Measurements from ENCODE around the gene SPEG.

GRCh38 chr2:219392754-219393153 lies 41.9 kb upstream of the SPEG start:
- TF ChIP-seq, protein P1, sequence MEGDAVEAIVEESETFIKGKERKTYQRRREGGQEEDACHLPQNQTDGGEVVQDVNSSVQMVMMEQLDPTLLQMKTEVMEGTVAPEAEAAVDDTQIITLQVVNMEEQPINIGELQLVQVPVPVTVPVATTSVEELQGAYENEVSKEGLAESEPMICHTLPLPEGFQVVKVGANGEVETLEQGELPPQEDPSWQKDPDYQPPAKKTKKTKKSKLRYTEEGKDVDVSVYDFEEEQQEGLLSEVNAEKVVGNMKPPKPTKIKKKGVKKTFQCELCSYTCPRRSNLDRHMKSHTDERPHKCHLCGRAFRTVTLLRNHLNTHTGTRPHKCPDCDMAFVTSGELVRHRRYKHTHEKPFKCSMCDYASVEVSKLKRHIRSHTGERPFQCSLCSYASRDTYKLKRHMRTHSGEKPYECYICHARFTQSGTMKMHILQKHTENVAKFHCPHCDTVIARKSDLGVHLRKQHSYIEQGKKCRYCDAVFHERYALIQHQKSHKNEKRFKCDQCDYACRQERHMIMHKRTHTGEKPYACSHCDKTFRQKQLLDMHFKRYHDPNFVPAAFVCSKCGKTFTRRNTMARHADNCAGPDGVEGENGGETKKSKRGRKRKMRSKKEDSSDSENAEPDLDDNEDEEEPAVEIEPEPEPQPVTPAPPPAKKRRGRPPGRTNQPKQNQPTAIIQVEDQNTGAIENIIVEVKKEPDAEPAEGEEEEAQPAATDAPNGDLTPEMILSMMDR (IDR thresholded peaks at IDR 0.05), result no peak
- TF ChIP-seq POLR2A (IDR thresholded peaks at IDR 0.05) (no peak), EP300 (IDR thresholded peaks at IDR 0.05) (no peak)

All from tibial nerve (tissue), 4 donors.